Glomerular visceral epithelial cell (primary cell): ENCODE results near the gene YPEL4.

Experiments used
- DNase-seq: peaks from one replicate; pipeline ENCODE4 v3.0.0-alpha.2; 2016; ENCODE audit errors: extremely low spot score

YPEL4 gene

DNA sequence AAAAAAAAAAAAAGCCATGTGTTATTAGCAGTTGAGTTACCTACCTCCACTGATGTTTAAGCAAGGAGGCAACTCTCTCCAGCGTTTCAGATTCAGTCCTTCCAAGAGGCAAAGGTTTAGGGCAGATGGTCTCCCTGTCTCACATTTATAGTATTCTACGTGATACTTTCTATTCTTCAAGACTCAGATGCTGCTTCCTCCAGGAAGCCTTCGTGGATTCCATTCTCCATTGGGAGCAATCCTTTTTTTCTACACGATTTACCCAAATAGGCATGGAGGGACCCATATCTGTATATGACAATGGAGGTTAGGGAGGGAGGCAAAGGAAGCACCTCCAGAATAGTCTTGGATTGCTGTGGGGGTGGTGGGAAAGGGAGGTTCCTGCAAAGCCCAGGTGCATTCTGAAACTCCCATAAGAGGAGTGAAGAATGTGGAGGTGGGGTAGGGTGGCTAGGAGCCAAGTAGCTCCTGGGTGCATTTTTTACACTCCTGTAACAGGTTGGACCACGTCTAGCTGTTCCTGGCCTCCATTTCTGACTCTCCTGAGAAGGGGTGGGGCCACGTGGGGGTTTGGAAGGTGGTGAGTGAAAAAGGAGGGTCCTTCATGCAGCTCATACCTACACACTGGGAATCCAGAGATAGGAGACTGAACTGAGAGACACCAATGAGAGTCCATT is 16.2 kb downstream of the YPEL4 start:
- no peak for DNase-seq

DNA sequence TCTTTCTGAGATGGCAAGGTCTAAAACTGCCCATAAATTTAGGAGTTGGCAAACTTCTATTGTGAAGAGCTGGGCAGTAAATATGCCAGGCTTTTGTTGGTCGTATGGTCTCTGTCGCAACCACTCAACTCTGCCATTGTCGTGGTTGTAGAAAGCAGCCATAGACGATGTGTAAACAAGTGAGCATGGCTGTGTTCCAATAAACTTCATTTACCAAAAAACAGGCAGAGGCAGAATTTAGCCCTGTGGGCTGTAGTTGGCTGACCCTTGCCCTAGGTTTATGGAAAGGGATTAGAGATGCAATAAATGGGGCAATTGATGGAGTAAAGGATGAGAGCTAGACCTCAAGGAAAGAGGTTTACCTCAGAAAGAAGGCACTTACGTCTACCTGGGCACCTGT is 17.6 kb downstream of the YPEL4 start:
- DNase-seq, result no peak

DNA sequence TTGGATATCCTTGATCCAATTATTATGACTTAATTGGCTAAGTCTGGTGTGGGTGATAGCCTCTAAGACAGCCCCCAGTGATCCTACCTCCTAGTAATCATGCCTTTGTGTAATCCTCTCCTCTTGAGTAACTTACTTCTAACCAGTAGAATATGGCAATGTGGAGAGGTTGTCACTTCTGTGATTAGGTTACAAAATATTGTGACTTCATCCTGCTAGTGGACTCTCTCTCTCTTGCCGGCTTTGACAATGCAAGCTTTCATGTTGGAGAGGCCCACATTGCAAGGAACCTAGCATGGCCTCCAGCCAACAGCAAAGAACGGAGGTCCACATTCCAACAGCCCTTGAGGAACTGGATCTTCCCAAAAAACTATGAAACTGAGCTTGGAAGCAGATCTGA is 19.5 kb downstream of the YPEL4 start:
- DNase-seq, result no peak

DNA sequence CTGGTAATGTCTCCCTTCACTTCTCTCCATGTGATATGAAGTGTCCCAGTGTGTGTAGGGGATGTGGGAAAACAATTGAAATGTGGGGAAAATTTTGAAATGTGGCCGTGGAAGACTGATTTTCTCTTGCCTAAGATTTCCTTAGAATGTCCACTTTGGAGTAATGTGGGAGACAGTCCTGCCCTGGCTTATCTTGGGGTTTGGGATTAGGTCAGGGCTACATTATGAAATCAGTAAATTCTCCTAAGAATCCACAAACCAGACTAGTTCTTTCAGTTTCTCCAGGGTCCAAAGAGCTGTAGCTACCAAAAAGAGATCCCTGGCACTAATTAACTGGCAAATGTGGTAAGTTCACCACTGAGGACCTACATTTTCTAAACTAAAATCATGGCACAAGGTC is 22.8 kb downstream of the YPEL4 start:
- no peak for DNase-seq

DNA sequence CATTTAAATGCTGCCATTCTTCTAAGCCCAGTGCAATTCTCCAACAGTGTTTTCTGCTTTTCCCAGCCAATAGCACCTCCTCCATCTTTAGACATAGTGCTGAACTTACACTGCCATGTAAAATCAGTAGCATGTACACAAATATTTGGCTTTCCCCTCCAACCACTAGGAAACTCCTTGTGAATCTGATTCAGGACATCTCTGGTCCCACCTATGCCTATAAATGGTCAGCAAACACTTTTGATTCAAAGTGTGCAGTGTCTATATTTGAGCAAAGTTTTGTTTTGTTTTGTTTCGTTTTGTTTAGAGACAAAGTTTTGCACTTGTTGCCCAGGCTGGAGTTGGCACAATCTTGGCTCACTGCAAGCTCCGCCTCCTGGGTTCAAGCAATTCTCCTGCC is 24.8 kb downstream of the YPEL4 start:
- DNase-seq, result no peak

DNA sequence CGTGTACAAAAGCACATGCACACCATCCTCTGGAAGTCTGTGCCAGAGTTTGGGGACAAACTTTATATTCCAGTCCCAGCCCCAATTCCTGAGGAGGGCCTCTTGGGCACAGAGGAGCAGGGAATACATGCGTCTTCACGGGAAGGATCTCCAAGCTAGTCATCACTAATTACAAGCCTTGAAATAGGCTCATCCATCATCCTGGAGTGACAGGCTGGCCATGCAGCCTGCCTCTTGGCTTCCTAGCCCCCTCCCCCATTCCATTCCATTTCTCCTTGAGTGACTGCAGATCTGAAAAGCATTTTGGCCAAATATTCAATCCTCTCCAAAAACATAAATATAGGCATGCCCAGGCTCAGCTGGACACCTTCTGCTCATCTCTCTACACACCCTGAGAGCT is 27.4 kb downstream of the YPEL4 start:
- DNase-seq, result no peak

DNA sequence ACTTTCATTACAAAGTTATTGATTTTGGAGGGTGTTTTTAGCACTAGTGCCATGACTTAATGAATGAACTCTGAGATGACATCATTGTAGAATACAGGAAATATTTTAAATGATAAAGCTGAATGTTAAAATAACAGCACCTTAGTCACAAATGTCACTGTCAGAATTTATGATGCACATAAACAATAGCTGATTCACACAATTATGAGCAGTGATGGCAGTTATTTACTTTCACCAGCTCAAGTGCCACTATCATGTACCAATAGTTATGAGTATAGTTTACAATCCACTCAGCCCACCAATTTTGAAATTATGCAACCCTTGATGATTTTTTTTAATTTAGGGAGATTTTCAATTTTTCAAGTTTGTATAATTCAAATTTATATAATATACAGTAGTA is 29.2 kb downstream of the YPEL4 start:
- DNase-seq, result no peak

DNA sequence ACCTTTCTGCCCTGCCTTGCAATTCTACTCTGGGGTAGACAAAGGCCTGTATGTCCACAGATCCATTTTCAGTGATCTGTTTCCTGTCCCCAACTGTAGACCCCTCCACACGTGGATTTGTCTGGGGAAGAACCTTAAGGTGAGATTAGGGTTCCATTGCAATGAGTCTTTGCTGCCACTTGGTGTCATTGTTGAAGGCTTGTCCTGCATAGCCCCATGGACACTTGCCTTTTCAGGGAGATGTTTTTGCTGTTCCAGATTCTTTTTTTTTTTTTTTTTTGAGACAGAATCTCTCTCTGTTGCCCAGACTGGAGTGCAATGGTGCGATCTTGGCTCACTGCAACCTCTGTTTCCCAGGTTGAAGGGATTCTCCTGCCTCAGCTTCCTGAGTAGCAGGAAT is 30.4 kb downstream of the YPEL4 start:
- DNase-seq, result no peak

DNA sequence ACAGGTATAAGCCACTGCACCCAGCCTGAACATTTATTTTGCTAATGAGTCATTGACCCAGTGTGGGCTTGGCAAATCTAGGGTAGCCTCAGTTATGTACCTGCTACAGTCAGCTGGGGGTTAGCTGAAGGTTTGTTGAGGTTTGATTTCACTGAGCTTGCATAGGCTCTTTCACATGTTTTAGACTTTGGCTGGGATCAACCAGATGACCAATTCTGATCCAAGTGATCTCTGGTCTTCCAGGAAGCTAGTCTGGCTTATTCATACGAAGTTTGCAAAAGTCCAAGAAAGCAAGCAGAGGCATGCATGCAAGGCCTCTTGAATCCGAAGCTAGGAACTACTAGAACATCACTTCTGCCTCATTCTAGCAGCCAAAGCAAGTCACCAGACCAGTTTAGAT is 31.3 kb downstream of the YPEL4 start:
- no peak for DNase-seq

DNA sequence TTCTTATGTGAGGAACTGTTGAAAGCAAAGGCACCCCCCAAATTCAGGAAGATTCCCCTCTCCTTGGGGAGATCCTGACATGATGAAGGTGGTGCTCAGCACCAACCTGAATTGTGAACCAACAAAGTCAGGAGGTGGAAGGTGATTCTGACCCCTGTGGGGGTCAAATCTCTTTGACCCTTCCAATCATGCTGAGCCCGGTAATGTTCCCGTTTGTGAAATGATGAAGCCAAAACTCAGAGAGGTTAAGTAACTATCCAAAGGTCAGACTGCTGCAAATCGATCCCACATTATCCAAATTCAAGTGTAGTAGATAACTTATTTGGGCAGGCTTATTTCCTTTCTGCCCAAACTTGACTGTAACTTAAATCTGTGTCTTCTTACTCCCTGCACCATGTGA is 33.1 kb downstream of the YPEL4 start:
- no peak for DNase-seq

DNA sequence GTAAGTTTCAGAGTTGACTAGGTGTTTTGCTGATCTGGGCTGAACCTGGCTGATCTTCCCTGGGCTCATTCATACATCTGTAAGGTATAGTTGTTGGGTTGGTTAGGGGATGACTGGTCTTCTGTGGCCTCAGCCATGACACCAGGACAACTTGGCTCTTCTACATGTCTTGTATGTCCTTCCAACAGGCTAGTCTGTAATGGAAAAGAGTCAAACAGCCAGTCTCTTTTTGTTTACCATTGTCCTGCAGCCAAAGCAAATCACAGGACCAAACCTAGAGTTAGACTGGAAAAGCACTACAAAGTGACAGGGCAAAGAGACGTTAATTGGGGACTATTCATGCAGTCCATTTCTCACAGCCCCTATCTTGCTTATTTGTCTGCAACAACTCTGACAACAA is 34.4 kb downstream of the YPEL4 start:
- DNase-seq, result no peak

DNA sequence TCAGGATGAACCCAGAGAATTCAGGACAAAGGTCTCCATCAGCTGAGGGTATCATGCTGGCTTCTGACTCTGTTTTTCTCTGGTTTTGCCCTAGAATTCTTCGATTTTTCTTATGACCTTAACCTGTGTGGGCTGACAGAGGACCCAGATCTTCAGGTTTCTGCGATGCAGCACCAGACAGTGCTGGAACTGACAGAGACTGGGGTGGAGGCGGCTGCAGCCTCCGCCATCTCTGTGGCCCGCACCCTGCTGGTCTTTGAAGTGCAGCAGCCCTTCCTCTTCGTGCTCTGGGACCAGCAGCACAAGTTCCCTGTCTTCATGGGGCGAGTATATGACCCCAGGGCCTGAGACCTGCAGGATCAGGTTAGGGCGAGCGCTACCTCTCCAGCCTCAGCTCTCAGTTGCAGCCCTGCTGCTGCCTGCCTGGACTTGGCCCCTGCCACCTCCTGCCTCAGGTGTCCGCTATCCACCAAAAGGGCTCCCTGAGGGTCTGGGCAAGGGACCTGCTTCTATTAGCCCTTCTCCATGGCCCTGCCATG is 35.4 kb downstream of the YPEL4 start:
- no peak for DNase-seq

DNA sequence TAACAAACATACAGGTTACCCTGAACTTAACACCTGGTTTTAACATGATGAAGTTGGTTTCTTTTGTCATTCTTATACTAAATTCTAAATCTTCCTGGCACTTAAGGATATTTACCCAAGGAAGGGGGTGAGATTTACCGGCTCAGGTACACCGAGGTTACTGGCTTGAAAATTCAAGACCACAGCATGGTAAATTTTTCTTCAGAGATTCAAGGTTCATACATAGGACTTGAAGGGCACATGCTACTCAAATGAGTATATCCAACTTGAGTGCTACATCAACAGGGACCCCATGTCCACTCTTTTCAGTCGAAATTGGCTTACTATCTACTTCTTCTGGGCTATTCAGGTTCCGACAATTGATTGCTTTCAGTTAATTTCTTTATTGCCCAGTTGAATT is 39.5 kb downstream of the YPEL4 start:
- DNase-seq, result no peak

DNA sequence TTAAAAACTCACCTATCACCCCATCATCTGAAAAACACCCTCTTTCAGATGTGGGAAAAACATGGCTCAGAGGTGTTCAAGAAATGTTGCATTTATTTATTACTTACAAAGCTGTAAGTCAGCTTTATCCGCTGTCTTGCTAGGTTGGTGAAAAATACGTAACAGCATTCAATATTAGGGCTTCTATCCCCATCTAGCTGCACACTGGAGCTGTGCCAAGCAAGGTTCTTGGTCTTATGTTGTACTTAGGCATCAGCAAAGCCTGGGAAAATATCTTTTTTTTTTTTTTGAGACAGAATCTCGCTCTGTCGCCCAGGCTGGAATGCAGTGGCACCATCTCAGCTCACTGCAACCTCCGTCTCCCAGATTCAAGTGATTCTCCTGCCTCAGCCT is 44.7 kb downstream of the YPEL4 start:
- DNase-seq, result no peak

DNA sequence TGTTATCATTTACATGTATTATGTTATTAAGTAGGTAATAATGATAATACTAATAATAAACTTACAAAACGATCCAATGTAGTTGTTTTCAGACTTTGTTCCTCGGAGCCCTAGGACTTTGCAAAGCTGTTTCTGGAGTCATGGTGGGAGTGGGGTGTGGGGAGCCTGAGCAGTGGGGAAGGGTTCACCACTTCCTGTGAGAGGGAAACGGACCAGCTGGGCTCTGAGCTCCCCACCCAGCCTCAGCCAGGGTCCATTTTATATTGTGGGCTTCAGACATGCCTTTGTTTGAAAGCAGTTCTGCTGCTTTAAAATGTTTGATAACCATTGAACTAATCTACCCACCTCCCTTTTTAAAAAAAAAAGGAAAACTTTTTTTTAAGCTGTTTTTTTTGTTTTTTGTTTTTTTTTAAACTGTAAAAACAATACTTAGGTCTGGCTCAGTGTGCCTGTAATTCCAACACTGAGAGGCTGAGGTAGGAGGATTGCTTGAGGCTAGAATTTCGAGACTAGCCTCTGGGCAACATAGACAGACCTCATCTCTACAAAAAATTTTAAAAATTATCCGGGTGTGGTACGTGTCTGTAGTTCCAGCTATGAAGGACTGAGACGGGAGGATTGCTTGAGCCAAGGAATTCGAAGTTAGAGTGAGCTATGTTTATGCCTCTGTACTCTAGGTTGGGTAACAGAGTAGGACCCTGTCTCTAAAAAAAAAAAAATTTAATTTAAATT is 45.2 kb downstream of the YPEL4 start:
- no peak for DNase-seq

DNA sequence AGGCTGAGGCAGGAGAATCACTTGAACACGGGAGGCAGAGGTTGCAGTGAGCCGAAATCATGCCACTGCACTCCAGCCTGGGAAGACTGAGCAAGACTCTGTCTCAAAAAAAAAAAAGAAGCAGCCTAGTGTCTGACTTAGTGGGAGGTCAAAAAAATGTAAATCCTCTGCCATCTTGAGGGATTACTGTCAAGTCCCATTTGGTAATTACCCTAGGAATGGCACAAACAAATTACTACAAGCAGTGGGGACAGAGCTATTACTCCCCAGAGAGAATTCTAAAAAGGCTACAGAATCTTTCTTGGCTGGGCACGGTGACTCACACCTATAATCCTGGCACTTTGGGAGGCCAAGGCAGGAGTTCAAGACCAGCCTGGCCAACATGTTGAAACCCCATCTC is 48.4 kb downstream of the YPEL4 start:
- no peak for DNase-seq

DNA sequence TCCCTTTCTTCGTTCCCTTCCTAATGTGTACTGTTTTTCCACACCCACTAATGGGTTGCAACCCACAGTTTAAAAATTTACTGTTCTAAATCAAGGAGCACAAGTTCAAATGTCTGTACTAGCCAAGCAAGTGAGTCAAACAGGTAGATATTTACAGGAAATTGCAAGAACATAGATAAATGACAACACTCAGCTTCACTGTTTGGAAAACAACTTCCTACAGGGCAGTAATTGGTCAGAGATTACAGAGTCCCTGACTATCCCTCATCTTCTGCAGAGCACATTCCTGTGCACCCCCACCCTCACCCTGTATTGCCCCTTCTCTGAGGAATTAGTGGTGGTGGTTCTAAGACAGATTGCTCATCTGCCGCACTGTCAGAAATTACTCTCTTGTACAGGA is 50.3 kb downstream of the YPEL4 start:
- no peak for DNase-seq

DNA sequence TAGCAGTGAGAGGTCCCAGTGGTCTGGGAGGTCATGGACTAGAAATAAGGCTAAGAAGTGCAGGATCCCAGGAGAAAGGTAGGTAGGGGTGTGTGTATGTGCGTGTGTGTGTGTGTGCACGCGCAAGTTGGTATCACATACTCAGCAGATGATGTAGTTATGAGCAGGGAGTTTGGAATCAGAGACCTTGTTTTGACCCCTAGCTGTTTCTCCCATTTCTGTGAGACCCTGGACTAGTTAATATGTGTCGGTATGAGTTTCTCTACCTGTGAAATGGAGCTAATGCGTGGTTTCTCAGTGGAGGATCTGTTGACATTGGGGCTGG is 50.9 kb downstream of the YPEL4 start:
- no peak for DNase-seq

DNA sequence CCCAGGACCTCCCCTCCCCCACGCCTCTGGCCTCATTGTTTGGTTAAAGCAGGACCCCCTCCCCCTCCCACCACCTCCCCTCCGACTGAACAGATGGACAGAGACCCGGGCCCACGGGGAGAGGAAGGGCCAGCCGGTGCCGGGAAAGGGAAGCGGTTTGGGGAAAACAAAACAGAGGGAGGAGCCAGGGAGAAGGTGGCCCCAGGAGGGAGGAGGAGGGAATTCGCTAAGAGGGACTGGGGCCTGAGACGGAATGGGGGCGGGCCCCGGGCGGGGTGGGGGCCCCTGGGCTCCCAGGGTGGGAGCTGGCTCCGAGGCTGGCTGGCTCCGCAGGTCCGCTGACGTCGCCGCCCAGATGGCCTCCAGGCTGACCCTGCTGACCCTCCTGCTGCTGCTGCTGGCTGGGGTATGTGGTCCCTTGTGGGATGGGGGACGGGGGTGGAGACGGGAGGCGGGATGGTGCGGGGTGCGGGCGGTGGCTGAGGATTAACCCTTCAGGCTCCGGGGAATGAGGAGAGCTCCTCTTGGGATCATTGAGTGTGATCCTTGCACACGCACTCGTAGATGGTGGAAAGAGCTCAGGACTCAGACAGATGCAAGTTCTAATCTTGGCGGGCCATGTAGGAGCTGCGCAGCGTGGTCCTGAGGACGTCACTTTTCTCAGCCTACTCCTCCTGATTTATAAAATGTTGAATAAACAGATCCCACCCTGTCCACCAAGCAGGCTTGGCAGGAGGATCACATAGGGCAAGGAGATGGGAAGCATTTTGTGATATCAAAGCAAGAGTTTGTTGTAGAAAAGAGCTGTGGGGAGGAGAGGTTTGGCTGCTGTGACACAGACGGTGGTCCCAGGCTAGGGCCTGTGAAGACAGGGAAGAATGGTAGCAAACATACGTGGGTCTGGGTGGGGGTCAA is 51.5 kb downstream of the YPEL4 start:
- no peak for DNase-seq

DNA sequence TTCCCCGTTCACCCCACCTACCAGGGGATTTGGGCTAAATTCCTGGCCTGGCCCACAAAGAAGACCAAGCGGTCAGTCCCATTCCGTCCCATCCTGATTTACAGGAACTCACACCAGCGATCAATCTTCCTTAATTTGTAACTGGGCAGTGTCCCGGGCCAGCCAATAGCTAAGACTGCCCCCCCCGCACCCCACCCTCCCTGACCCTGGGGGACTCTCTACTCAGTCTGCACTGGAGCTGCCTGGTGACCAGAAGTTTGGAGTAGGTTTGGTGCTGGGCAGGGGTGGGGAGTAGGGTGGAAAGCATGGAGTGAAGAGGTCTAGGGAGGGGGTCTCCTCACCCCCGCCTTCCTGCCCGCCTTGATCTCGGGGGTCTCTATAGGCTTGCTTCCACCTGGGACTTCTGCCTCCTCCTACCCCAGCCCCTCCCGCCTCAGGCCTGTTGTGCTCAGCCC is 52.2 kb downstream of the YPEL4 start, which contains the start of gene SERPING1:
Gene SERPING1, plus strand, starts transcription at position 225 of the 455 bp plus-strand sequence. CDS start 586 bp downstream, outside the sequence.
- DNase-seq, result no peak

DNA sequence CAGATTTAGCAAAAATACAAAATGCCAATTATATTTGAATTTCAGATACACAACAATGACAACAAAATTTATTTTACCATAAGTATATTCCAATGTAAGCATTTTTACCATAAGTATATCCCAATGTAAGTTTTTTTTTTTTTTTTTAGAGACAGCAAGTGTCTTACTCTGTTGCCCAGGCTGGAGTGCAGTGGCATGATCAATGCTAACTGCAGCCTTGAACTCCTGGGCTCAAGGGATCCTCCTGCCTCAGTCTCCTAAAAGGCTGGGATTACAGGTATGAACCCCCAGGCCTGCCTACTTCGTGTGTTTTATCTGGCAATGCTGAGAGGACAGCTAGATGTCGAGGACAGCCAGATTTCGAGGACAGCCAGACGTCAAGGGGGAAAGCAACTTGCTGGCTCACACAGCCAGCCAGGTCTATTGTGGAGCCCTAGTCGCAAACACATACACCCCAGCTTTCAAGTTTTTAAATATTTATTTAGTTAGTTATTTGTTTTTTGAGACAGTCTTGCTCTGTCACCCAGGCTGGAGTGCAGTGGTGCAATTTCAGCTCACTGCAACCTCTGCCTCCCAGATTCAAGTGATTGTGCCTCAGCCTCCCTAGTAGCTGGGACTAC is 53.3 kb downstream of the YPEL4 start:
- DNase-seq, result no peak
